HepG2 (cell line): ENCODE data around the gene TH. TPM values are rescaled to one million over a fixed set of nuclear protein-coding genes. Genes with fewer than 3 reads are reported as not detected.
A peak's percentile ranks its signal among the peaks of the same experiment; 100 is the strongest.

Source experiments
- ATM ChIP-seq: fragments of 450-650 bp; IDR thresholded peaks from 2 replicates; pipeline ENCODE4 v1.7.1; 2017; ENCODE audit warnings: mild to moderate bottlenecking, borderline replicate concordance
- BRD4 ChIP-seq: sonication (generic); formaldehyde crosslinking; IDR thresholded peaks from 2 replicates; pipeline ENCODE4 v1.4.0; 2020; ENCODE audit warnings: missing genetic modification reagents
- CBX5 ChIP-seq: sonication (generic); formaldehyde crosslinking; IDR thresholded peaks from 2 replicates; pipeline ENCODE4 v1.4.0; 2020; ENCODE audit warnings: missing genetic modification reagents, borderline replicate concordance
- IRX3 ChIP-seq: sonication (generic); formaldehyde crosslinking; IDR thresholded peaks from 2 replicates; pipeline ENCODE4 v1.8.1; 2023; ENCODE audit warnings: mild to moderate bottlenecking, low read depth, missing genetic modification reagents, borderline replicate concordance
- MAFG ChIP-seq: sonication (generic); formaldehyde crosslinking; IDR thresholded peaks from 2 replicates; pipeline ENCODE4 v1.5.1; 2020; ENCODE audit warnings: mild to moderate bottlenecking, missing genetic modification reagents
- MIER3 ChIP-seq: IDR thresholded peaks from 2 replicates; pipeline ENCODE4 v1.6.1; 2016; ENCODE audit warnings: missing compliant biosample characterization, borderline replicate concordance
- NONO ChIP-seq, 2 experiments: fragments of 450-650 bp in 1 of 2; sonication (generic) in 1 of 2; formaldehyde crosslinking in 1 of 2; IDR thresholded peaks in 1 of 2; conservative IDR thresholded peaks in 1 of 2; 2 replicates each; pipeline versions ENCODE4 v1.6.1 to v1.8.0; 2017 to 2022; ENCODE audit warnings: mild to moderate bottlenecking in 1 of 2, missing genetic modification reagents in 1 of 2, moderate library complexity in 1 of 2
- NR2F6 ChIP-seq, 2 experiments: IDR thresholded peaks; 2 replicates each; pipeline ENCODE4 v1.6.1; 2016; ENCODE audit warnings: antibody characterized with exemption in 1 of 2, mild to moderate bottlenecking in 1 of 2
- PITX1 ChIP-seq: sonication (generic); formaldehyde crosslinking; IDR thresholded peaks from 2 replicates; pipeline ENCODE4 v1.5.1; 2020; ENCODE audit warnings: mild to moderate bottlenecking, missing genetic modification reagents
- POLR2G ChIP-seq: fragments of 200-400 bp; formaldehyde crosslinking; IDR thresholded peaks from 2 replicates; pipeline ENCODE4 v1.6.1; 2018; ENCODE audit warnings: mild to moderate bottlenecking, low read depth, low read length, moderate library complexity
- RBFOX2 ChIP-seq: fragments of 200-400 bp; formaldehyde crosslinking; IDR thresholded peaks from 2 replicates; pipeline ENCODE4 v1.6.1; 2017; ENCODE audit warnings: low read depth, mild to moderate bottlenecking, low read length
- REL ChIP-seq: sonication (generic); formaldehyde crosslinking; conservative IDR thresholded peaks from 2 replicates; pipeline ENCODE4 v1.8.0; 2022; ENCODE audit warnings: mild to moderate bottlenecking, missing genetic modification reagents, moderate library complexity
- SIN3A ChIP-seq: IDR thresholded peaks from 2 replicates; pipeline ENCODE4 v1.6.1; 2011; ENCODE audit warnings: low read depth, mild to moderate bottlenecking, control low read depth, low read length, borderline replicate concordance
- SIN3B ChIP-seq: fragments of 150-350 bp; IDR thresholded peaks from 2 replicates; pipeline ENCODE4 v1.6.1; 2014; ENCODE audit warnings: low read length
- SKI ChIP-seq: fragments of 450-650 bp; IDR thresholded peaks from one replicate; pipeline ENCODE4 v1.6.1; 2018; ENCODE audit warnings: mild to moderate bottlenecking; ENCODE audit not compliant: partially characterized antibody
- SSRP1 ChIP-seq: IDR thresholded peaks from 2 replicates; pipeline ENCODE4 v1.6.1; 2016; ENCODE audit warnings: control low read depth
- ZBTB3 ChIP-seq: sonication (generic); formaldehyde crosslinking; IDR thresholded peaks from 2 replicates; pipeline ENCODE4 v1.4.0; 2020; ENCODE audit warnings: low read depth, mild to moderate bottlenecking, moderate library complexity, missing genetic modification reagents, borderline replicate concordance
- ZFP82 ChIP-seq: sonication (generic); formaldehyde crosslinking; IDR thresholded peaks from 2 replicates; pipeline ENCODE4 v1.5.1; 2020; ENCODE audit warnings: mild to moderate bottlenecking, missing genetic modification reagents, borderline replicate concordance
- ZNF121 ChIP-seq: sonication (generic); formaldehyde crosslinking; IDR thresholded peaks from 2 replicates; pipeline ENCODE4 v1.5.0; 2020; ENCODE audit warnings: mild to moderate bottlenecking, missing genetic modification reagents
- ZNF468 ChIP-seq: sonication (generic); formaldehyde crosslinking; IDR thresholded peaks from 2 replicates; pipeline ENCODE4 v1.8.0; 2022; ENCODE audit warnings: mild to moderate bottlenecking, moderate library complexity, missing genetic modification reagents
- ZNF792 ChIP-seq: IDR thresholded peaks from 2 replicates; pipeline ENCODE4 v1.6.1; 2016
- ZNF83 ChIP-seq: sonication (generic); formaldehyde crosslinking; IDR thresholded peaks from 2 replicates; pipeline ENCODE4 v1.4.0; 2020; ENCODE audit warnings: missing genetic modification reagents, mild to moderate bottlenecking, borderline replicate concordance
- polyA plus RNA-seq, 8 experiments: library from polyadenylated mRNA; depleted of rRNA in 3 of 8; stranded (reverse) in 7 of 8; unstranded in 1 of 8; fragments of >200 nt; fragmentation: Illumina TruSeq in 4 of 8; extraction: Trizol in 4 of 8; gene quantifications; 2 replicates each; pipeline versions ENCODE4 v1.2.1 to v1.2.3, GENCODE V29; 2011 to 2016; ENCODE audit warnings: low read depth in 4 of 8, missing spikeins in 1 of 8, mixed read lengths in 1 of 8; ENCODE audit not compliant: insufficient read depth in 1 of 8
- total RNA-seq, 5 experiments: library from RNA; depleted of rRNA; stranded (reverse); fragments of >200 nt; fragmentation: Illumina TruSeq; extraction: Trizol; gene quantifications; 2 replicates each; pipeline ENCODE4 v1.2.3, GENCODE V29; 2016; ENCODE audit warnings: low read depth in 1 of 5
- TF ChIP-seq, protein P1 (sequence below): sonication (generic); formaldehyde crosslinking; IDR thresholded peaks from 2 replicates; pipeline ENCODE4 v1.8.0; 2022; ENCODE audit warnings: missing genetic modification reagents, mild to moderate bottlenecking, borderline replicate concordance
- TF ChIP-seq, protein P2 (sequence below): sonication (generic); formaldehyde crosslinking; conservative IDR thresholded peaks from 2 replicates; pipeline ENCODE4 v1.4.0; 2020; ENCODE audit warnings: missing genetic modification reagents
- TF ChIP-seq, protein P3 (sequence below): sonication (generic); formaldehyde crosslinking; IDR thresholded peaks from 2 replicates; pipeline ENCODE4 v1.4.0; 2020; ENCODE audit warnings: mild to moderate bottlenecking, missing genetic modification reagents
- TF ChIP-seq, protein P4 (sequence below): IDR thresholded peaks from 2 replicates; pipeline ENCODE4 v1.6.1; 2016; ENCODE audit warnings: low read depth, borderline replicate concordance

The TH gene
- total and polyA plus RNA-seq, 2 of the 13 experiments (the other 11 are each of a cell fraction or from before 2014, with no cell fraction given) = 0.36 TPM; not detected in 1

DNA sequence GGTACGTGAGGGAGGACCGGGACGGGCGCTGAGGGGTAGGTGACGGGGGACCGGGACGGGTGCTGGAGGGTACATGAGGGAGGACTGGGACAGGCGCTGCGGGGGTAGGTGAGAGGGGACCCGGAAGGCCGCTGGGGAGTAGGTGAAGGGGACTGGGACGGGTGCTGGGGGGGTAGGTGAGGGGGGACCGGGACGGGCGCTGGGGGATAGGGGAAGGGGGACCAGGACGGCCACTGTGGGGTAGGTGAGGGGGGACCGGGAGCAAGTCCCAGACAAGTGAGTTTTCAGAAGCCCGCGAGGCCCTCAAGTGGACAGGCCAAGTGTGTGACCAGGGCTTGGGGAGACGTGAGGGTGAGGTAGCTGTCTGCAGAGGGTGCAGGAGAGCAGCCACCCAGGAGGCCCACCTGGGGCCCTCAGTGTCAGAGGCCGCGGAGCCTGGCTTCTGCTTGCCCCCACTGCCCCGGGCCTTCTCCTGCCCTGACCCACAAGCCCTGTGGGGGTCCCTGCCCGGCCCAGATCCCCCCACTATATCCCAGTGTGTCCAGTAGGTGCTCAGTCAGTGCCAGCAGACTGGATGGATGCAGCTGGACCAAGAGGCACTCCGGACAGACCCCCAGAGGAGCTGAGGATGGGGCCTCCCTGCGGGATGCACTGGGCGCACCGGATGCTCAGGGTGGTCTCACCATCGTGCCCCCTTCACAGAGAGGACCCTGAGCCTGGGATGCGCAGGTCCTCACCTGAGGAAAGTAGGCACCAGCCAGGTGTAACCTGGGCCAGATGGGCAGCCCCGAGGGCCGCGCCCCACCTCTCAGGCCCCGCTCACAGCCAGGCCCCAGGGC, 44.2 kb upstream of the TH start (continued):
- TF ChIP-seq ZBTB3 (CRISPR knock-in tag) (no peak), SIN3A (no peak), MAFG (no peak), RBFOX2 (no peak), CBX5 (CRISPR knock-in tag) (peak; percentile 41; the same call in 1 of the 2 replicates), MIER3 (CRISPR knock-in tag) (no peak), SKI (no peak), BRD4 (CRISPR knock-in tag) (no peak), PITX1 (no peak), POLR2G (no peak), ATM (no peak), ZNF121 (CRISPR knock-in tag) (no peak), REL (CRISPR knock-in tag) (no peak), NONO (IDR thresholded peaks at IDR 0.05) (no peak), NONO (CRISPR knock-in tag; conservative IDR thresholded peaks at IDR 0.05) (no peak), SIN3B (no peak), ZNF468 (no peak), IRX3 (CRISPR knock-in tag) (no peak), ZNF792 (no peak), NR2F6 (IDR thresholded peaks at IDR 0.05) (no peak), NR2F6 (CRISPR knock-in tag; IDR thresholded peaks at IDR 0.05) (peak; percentile 14; the same call in 1 of the 2 replicates), SSRP1 (CRISPR knock-in tag) (no peak), ZFP82 (no peak), ZNF83 (CRISPR knock-in tag) (no peak)
- TF ChIP-seq, protein P1, sequence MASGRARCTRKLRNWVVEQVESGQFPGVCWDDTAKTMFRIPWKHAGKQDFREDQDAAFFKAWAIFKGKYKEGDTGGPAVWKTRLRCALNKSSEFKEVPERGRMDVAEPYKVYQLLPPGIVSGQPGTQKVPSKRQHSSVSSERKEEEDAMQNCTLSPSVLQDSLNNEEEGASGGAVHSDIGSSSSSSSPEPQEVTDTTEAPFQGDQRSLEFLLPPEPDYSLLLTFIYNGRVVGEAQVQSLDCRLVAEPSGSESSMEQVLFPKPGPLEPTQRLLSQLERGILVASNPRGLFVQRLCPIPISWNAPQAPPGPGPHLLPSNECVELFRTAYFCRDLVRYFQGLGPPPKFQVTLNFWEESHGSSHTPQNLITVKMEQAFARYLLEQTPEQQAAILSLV (CRISPR knock-in tag) = no peak
- TF ChIP-seq, protein P2, sequence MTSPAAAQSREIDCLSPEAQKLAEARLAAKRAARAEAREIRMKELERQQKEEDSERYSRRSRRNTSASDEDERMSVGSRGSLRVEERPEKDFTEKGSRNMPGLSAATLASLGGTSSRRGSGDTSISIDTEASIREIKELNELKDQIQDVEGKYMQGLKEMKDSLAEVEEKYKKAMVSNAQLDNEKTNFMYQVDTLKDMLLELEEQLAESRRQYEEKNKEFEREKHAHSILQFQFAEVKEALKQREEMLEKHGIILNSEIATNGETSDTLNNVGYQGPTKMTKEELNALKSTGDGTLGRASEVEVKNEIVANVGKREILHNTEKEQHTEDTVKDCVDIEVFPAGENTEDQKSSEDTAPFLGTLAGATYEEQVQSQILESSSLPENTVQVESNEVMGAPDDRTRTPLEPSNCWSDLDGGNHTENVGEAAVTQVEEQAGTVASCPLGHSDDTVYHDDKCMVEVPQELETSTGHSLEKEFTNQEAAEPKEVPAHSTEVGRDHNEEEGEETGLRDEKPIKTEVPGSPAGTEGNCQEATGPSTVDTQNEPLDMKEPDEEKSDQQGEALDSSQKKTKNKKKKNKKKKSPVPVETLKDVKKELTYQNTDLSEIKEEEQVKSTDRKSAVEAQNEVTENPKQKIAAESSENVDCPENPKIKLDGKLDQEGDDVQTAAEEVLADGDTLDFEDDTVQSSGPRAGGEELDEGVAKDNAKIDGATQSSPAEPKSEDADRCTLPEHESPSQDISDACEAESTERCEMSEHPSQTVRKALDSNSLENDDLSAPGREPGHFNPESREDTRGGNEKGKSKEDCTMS (CRISPR knock-in tag) = no peak
- TF ChIP-seq, protein P3, sequence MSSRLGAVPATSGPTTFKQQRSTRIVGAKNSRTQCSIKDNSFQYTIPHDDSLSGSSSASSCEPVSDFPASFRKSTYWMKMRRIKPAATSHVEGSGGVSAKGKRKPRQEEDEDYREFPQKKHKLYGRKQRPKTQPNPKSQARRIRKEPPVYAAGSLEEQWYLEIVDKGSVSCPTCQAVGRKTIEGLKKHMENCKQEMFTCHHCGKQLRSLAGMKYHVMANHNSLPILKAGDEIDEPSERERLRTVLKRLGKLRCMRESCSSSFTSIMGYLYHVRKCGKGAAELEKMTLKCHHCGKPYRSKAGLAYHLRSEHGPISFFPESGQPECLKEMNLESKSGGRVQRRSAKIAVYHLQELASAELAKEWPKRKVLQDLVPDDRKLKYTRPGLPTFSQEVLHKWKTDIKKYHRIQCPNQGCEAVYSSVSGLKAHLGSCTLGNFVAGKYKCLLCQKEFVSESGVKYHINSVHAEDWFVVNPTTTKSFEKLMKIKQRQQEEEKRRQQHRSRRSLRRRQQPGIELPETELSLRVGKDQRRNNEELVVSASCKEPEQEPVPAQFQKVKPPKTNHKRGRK (CRISPR knock-in tag) = no peak
- TF ChIP-seq, protein P4, sequence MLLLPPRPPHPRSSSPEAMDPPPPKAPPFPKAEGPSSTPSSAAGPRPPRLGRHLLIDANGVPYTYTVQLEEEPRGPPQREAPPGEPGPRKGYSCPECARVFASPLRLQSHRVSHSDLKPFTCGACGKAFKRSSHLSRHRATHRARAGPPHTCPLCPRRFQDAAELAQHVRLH (CRISPR knock-in tag) = peak; percentile 47; the same call in 1 of the 2 replicates
